Omental fat pad (tissue), 4 donors: Measurements from ENCODE around the gene SF1. TPM values are rescaled to one million over a fixed set of nuclear protein-coding genes. Genes with fewer than 3 reads are reported as not detected.

Experiments
- ATAC-seq: fragments of 150-250 bp; one replicate; pipeline ENCODE4 v1.9.1; 2016; ENCODE audit warnings: mild to moderate bottlenecking, moderate library complexity; ENCODE audit not compliant: low FRiP score
- DNase-seq: peaks from one replicate; pipeline ENCODE4 v3.0.0-alpha.2; 2019; ENCODE audit warnings: low spot score
- total RNA-seq, 4 donors: library from RNA; depleted of rRNA; stranded (reverse); fragments of >200 nt; gene quantifications; one replicate each; pipeline ENCODE4 v1.1.0, GENCODE V29; 2016
- TF ChIP-seq, protein P1 (sequence below), 3 donors: fragments of 450-650 bp; IDR thresholded peaks; one replicate each; pipeline ENCODE4 v1.5.1; 2016 to 2017; ENCODE audit warnings: antibody characterized with exemption in 3 of 3, mild to moderate bottlenecking in 3 of 3, moderate library complexity in 2 of 3

SF1 gene
- total RNA-seq, 4 donors from 2014 or later: 209 to 411 (median 320) TPM

DNA sequence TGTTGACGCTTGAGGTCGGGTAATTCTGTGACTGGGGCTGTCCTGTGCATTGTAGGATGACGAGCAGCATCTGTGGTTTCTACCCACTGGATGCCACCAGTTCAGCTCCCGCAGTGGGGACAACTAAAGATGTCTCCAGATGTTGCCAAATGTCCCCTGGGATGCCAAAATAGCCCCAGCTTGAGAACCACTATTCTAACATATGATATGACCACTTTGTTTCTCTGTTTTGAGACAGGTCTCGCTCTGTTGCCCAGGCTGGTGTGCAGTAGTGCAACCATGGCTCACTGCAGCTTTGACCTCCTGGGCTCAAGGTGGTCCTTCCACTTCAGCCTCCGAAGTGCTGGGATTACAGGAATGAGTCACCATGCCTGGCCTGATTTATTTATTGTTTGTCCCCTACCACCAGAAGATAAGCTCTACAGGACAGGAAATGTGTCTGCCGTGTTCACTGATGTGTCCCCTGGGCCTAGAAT lies 36.4 kb upstream of the SF1 start:
- ATAC-seq: no peak
- TF ChIP-seq, protein P1, sequence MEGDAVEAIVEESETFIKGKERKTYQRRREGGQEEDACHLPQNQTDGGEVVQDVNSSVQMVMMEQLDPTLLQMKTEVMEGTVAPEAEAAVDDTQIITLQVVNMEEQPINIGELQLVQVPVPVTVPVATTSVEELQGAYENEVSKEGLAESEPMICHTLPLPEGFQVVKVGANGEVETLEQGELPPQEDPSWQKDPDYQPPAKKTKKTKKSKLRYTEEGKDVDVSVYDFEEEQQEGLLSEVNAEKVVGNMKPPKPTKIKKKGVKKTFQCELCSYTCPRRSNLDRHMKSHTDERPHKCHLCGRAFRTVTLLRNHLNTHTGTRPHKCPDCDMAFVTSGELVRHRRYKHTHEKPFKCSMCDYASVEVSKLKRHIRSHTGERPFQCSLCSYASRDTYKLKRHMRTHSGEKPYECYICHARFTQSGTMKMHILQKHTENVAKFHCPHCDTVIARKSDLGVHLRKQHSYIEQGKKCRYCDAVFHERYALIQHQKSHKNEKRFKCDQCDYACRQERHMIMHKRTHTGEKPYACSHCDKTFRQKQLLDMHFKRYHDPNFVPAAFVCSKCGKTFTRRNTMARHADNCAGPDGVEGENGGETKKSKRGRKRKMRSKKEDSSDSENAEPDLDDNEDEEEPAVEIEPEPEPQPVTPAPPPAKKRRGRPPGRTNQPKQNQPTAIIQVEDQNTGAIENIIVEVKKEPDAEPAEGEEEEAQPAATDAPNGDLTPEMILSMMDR (IDR thresholded peaks at IDR 0.05): no peak
- no peak for DNase-seq

DNA sequence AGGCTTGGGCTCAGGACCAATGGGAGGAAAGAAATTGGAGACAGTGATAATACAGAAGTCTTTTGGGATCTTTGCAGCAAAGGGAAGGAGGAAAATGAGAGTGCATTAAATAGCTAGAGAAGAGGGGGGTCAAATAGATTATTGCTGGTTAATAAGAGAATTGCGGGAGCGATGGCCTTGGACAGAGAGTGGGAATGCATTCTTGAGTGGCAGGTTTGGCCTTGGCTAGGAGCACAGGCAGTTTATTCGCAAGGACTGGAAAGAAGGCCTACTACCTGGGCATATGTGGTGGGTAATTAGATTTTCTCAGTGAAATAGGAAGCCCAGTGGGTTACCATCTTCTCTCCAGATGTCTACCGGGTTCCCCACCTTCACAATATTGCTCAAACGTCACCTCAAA lies 35.5 kb upstream of the SF1 start:
- DNase-seq (no peak), ATAC-seq (no peak)
- TF ChIP-seq, protein P1 (IDR thresholded peaks at IDR 0.05): no peak

DNA sequence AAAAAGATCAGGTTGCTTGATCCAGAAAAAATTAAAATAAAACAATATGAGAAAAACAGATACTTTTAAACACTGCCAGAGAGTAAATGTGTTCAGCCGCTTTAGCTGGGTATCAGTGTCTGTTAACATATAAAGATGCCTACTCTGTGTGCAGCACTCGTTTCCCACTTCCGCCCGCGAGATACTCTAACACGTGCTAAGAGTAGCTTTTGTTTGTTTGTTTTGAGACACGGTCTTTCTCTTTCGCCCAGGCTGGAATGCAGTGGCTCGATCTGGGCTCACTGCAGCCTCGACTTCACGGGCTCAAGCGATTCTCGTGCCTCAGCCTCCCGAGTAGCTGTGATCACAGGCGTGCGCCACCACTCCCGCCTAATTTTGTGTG lies 32.5 kb upstream of the SF1 start:
- DNase-seq (no peak), ATAC-seq (no peak)
- TF ChIP-seq, protein P1 (IDR thresholded peaks at IDR 0.05): no peak

DNA sequence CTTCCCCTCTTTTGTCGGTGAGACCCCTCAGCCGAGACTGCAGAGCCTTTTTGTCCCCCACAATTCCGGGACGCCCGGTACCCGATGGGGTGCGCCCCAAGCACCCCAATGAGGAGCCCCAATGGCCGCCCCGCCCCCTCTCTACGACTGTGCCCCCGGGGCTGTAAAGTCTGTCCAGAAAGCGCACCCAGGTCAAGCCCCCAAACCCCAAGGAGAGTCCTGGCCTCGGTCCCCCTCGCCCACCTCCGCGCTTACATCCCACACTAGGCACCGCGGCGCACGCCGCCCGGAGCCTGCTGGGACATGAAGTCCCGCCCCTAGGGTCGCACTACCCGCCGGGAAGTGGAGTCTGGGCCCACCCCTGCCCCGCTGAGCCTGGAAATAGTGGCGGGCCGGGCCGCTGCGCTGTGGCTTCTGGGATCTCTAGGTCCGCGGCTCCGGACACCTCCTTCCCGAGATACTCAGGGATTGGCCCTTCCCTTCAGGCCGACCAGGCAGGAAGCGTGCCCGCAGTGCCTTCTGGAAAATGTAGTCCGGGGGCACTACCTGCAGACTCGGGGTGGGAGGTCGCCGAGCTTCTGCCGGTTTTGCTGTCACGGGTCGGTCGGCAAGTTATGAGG lies 32.0 kb upstream of the SF1 start, which contains the start of gene MEN1:
TSS of gene MEN1 (minus strand) at position 281 of the 620 bp plus-strand sequence. CDS start 442 bp downstream, outside the sequence.
- ATAC-seq: peak; percentile 98
- TF ChIP-seq, protein P1 (IDR thresholded peaks at IDR 0.05): no peak
- peak; percentile 74 for DNase-seq

DNA sequence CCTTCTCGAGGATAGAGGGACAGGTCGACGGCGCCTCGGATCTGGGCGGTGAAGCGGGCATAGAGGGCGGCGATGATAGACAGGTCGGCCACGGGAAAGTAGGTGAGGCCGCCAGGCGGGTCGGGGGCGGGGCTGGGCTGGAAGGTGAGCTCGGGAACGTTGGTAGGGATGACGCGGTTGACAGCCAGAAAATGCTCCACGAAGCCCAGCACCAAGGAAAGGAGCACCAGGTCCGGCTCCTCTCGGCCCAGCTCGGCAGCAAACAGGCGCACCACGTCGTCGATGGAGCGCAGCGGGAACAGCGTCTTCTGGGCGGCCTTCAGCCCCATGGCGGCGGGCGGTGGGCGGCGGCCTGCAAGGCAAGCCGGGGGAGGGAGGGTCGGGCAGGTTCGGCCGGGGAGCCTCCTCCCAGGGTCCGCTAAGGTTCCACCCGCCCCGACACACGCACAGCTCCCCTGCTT lies 31.5 kb upstream of the SF1 start:
- no peak for DNase-seq
- TF ChIP-seq, protein P1 (IDR thresholded peaks at IDR 0.05): no peak
- peak; percentile 34 for ATAC-seq

DNA sequence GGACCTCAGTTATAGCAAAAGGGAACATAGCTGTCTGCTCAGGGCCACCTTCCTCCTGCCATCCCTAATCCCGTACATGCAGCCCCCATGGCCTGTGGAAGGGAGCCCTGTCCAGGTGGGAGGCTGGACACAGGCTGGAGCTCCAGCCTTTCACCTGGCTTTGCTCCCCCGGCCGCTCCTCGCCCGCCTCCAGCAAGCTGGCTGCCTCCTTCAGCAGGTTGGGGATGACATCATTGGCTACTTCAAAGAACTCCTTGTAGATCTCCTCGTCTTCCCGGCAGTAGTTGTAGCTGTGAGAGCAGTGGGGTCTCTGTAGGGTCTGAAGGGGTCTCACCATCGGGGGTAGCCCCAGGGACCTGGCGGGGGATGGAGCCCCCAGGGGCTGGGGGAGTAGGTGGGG lies 27.1 kb upstream of the SF1 start:
- DNase-seq: no peak
- TF ChIP-seq, protein P1 (IDR thresholded peaks at IDR 0.05): no peak
- ATAC-seq: no peak
